Limb (tissue), 2 donors: ENCODE results near the gene G6PC1.
"Not testable (repeated sequence)": the region's sequence is repeated elsewhere in the genome, so short reads cannot be mapped to it uniquely, and the experiment has no call there.

Experiments
- DNase-seq, 2 donors: peaks; one replicate each; pipeline ENCODE4 v3.0.0-alpha.2; 2016; ENCODE audit errors: extremely low spot score in 2 of 2

The G6PC1 gene

GRCh38 chr17:42873932-42874695 is 26.5 kb upstream of the G6PC1 start:
- DNase-seq, result not testable (repeated sequence)

DNA sequence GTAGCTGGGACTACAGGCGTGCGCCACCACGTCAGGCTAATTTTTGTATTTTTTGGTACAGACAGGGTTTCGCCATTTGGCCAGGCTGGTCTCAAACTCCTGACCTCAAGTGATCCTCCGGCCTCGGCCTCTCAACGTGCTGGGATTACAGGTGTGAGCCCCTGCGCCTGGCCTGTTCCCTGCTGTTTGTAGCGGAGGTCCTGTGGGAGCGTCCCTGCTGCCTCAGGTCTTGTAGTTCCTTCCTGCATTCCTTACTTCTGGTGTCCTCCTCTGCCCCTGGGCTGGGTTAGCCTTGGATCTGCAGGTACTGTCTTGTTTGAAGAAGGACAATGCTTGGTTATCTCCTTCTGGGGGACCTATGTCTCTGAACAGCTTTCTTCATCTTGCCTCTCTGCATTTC is 23.6 kb upstream of the G6PC1 start:
- DNase-seq, result no peak

- DNase-seq, result no peak
These were observed 22.3 kb upstream of the G6PC1 start for GRCh38 chr17:42878123-42878880.

DNA sequence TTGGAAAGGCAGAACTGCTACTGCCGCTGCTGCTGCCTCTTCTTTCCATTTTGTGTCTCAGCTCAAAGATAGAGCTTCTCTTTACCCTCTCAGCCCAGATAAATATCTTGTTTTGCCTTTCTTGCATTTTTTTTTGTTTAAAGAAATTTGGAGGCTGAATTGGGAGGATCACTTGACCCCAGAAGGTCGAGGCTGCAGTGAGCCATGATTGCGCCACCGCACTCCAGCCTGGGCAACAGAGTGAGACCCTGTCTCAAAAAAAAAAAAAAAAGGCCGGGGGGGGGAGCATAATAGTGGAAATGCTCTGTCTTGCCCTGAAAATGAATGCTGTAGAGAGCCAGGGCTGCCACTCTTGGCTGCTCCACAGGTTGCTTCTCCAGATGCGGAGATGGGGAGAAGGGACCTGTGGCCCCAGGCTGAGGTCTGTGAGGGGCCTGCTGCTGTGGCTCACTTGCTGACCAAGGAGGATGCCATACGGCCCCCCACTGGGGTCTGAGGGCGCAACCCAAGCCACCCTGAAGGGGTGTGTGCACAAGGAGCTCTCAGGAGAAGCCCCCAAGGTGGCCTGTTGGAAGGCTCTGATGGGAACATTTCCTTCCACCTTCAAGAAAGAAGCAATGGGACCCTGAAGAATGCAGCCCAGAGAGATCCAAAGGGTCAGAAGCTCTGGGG is 21.5 kb upstream of the G6PC1 start:
- no peak for DNase-seq

GRCh38 chr17:42879596-42879985 is 21.0 kb upstream of the G6PC1 start:
- DNase-seq, result no peak

DNA sequence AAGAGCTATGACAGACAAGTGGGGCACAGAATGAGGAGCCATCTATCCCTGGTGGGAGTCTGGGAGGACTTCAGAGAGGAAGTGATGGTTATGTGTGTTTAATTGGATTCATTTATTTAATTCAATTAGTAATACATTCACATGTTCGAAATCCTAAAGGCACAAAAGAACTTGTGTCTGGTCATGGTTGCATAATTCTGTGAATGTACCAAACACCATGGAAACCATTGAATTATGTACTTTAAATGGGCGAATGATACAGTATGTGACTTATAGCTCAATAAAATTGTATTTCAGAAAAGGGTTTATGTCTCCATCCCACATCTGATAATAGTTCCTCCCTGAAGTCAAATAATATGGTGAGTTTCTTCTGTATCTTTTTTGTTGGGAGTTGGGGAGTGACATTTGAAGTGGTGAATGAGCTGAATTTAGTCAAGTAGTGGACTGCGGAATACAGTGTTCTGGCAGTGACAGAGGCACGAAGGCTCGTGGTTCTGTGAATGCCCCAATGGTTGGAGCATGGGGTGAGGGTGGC is 19.8 kb upstream of the G6PC1 start:
- DNase-seq, result no peak

DNA sequence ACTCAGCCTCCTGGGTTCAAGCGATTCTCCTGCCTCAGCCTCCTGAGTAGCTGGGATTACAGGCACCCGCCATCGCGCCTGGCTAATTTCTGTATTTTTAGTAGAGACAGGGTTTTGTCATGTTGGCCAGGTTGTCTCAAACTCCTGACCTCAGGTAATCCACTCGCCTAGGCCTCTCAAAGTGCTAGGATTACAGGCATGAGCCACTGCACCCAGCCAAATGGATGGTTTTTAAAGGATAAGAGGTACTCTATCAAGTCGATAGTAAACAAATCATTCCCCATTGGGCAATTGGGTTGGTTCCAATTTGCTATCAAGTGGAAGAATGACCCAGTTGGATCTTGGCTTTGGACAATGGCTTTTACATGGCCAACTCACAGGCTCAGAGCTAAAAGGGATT is 18.9 kb upstream of the G6PC1 start:
- DNase-seq, result not testable (repeated sequence)

DNA sequence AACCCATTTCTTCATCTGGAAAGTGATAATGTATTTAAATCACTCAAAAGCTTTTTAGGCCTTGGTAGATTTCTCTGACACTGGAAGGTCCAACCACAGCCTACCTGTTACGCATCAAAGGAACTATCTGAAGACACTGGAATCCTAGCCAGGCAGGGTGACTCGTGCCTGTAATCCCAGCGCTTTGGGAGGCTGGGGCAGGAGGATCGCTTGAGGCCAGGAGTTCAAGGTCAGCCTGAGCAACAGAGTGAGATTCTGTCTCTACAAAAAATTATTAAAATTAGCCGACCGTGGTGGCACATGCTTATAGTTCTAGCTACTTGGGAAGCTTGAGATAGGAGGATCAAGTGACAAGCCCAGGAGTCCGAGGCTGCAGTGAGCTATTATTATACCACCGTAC is 18.4 kb upstream of the G6PC1 start:
- no peak for DNase-seq

GRCh38 chr17:42883802-42884558 is 16.6 kb upstream of the G6PC1 start:
- no peak for DNase-seq

- DNase-seq, result not testable (repeated sequence)
These were observed 14.8 kb upstream of the G6PC1 start for GRCh38 chr17:42885806-42886205.

DNA sequence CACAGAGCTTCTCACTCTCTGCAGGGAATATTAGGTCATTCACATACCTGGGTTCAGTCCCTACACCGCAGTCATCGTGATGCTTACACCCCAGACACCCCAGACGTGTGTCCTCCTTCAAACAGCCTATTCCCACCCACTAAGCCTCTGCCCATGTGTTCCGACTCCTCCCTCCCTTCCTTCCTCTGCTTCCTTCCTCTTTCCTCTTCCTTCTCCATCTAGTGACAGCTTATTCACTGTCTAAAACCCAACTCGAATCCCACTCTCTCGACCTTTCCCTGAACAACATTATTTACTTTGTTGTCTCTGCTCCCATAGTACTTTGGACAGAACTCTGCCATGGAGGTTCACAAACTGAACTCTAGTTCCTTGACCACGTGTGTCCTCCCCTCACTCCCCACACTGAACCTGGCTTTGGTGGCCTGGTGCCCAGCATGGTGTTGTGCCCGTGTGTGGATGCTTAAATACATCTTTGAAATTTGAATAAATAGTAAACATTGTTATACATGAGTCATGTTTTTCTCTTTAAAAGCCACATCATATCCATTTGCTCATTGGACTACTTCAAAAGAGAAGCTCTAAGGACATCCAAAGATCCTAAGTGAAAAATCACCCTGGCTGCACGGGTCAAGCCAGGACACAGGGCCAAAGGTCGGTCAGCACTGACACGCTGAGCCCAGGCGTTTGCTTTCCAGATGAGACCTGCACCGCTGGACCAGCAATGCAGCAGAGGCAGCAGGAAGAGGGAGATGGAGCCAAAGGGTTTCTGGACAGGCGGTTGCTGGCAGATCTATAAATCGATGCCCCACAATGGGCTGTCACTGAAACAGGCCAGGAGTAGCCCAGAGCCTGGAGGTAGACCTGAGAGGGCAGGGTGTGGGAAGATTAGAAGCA is 14.1 kb upstream of the G6PC1 start:
- no peak for DNase-seq

GRCh38 chr17:42889809-42890208 is 10.8 kb upstream of the G6PC1 start:
- no peak for DNase-seq

GRCh38 chr17:42891539-42892152 is 9.0 kb upstream of the G6PC1 start:
- DNase-seq, result peak; percentile 6 to 39

GRCh38 chr17:42893359-42893758 is 7.2 kb upstream of the G6PC1 start:
- peak in 1 of 2 donors; percentile 12 for DNase-seq

DNA sequence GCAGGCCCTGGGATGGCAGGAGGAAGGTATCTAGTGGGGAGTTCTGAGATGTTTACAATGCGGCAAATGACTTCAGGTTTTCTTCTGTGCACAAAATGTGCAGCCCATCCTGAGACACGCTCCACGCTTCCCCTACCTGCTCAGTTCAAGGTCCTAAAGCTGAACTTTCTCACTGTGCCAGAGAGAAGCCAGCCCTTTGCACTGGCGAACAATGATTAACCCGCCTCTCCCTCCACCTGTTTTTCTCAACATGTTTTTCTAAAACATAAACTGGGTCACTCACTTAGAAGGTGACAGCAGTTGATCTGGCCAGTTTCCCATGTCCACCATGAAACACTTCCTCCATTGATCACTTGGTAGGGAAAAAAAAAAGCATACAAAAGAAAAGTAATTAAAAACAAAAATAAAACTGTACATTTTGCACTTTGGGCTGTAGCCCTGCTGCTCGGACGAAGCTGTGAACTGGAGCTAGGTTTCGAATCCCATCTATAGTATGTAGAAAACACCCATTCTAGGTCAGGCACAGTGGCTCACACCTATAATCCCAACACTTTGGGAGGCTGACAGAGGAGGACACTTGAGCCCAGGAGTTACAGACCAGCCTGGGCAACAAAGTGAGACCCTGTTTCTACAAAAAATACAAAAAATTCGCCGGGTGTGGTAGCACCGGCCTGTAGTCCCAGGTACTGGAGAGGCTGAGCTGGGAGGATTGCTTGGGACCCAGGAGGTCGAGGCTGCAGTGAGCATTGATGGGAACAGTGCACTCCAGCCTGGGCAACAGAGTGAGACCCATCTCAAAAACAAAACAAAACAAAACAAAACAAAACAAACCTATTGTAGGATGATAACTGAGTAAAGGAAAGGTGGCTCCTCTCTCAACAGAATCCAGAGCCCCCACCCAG is 6.1 kb upstream of the G6PC1 start:
- DNase-seq, result no peak

- no peak for DNase-seq
These were observed 5.4 kb upstream of the G6PC1 start for GRCh38 chr17:42895185-42895555.

DNA sequence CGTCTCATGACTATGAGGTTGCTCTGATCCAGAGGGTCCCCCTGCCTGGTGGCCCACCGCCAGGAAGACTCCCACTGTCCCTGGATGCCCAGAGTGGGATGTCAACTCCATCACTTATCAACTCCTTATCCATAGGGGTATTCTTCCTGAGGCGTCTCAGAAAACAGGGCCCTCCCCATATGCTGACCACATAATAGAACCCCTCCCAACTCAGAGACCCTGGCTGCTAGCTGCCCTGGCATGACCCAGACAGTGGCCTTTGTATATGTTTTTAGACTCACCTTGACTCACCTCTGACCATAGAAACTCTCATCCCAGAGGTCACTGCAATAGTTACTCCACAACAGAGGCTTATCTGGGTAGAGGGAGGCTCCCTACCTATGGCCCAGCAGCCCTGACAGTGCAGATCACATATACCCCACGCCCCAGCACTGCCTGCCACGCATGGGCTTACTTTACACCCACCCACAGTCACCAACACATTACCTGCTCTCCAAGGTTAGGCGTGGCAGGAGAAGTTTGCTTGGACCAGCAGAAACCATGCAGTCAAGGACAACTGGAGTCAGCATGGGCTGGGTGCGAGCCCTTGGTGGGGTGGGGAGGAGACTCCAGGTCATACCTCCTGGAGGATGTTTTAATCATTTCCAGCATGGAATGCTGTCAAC is 2.3 kb upstream of the G6PC1 start:
- DNase-seq, result no peak

DNA sequence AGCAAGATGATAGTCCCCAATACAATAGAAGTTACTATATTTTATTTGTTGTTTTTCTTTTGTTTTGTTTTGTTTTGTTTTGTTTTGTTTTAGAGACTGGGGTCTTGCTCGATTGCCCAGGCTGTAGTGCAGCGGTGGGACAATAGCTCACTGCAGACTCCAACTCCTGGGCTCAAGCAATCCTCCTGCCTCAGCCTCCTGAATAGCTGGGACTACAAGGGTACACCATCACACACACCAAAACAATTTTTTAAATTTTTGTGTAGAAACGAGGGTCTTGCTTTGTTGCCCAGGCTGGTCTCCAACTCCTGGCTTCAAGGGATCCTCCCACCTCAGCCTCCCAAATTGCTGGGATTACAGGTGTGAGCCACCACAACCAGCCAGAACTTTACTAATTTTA is 618 bp upstream of the G6PC1 start:
- not testable (repeated sequence) for DNase-seq
